Cardiac muscle cell (in vitro differentiated cells and primary cell): ENCODE data around the gene SLIT1. TPM values are rescaled to one million over a fixed set of nuclear protein-coding genes. Genes with fewer than 3 reads are reported as not detected.

Source experiments
- DNase-seq, 2 donors: peaks; one replicate each; pipeline versions ENCODE4 v3.0.0 to v3.0.0-alpha.2; 2010 to 2017; ENCODE audit warnings: low read depth in 1 of 2, low spot score in 1 of 2
- H3K27ac ChIP-seq: fragments of 200-600 bp; sonication (generic); 2 replicates; pipeline ENCODE4 v1.5.1; 2016
- H3K27me3 ChIP-seq: fragments of 200-600 bp; sonication (generic); 2 replicates; pipeline ENCODE4 v1.6.0; 2016; ENCODE audit warnings: control low read depth
- H3K36me3 ChIP-seq: fragments of 200-600 bp; sonication (generic); 2 replicates; pipeline ENCODE4 v1.5.1; 2016; ENCODE audit warnings: control low read depth
- H3K4me1 ChIP-seq: fragments of 200-600 bp; sonication (generic); 2 replicates; pipeline ENCODE4 v1.8.1; 2017; ENCODE audit warnings: low read depth, mild to moderate bottlenecking, mixed run types
- H3K4me3 ChIP-seq: fragments of 200-600 bp; sonication (generic); 2 replicates; pipeline ENCODE4 v1.5.1; 2016; ENCODE audit warnings: mild to moderate bottlenecking
- H3K9me3 ChIP-seq: fragments of 200-600 bp; sonication (generic); 2 replicates; pipeline ENCODE4 v1.5.1; 2017; ENCODE audit warnings: low read depth, mild to moderate bottlenecking, control low read depth
- CTCF ChIP-seq: IDR thresholded peaks from 2 replicates; pipeline ENCODE4 v1.5.1; 2012; ENCODE audit warnings: low read depth, mild to moderate bottlenecking, low read length
- polyA plus RNA-seq: library from polyadenylated mRNA; unstranded; fragments of >200 nt; fragmentation: Nextera tagmentation; extraction: Ambion mirVana; gene quantifications from 2 replicates; pipeline ENCODE4 v1.2.1, GENCODE V29; 2016
- total RNA-seq: library from RNA; depleted of rRNA; stranded (reverse); fragments of >200 nt; gene quantifications from 2 replicates; pipeline ENCODE4 v1.2.3, GENCODE V29; 2016

Gene SLIT1
- total and polyA plus RNA-seq, 2 experiments from 2014 or later, result 3.3 to 11.0 TPM

DNA sequence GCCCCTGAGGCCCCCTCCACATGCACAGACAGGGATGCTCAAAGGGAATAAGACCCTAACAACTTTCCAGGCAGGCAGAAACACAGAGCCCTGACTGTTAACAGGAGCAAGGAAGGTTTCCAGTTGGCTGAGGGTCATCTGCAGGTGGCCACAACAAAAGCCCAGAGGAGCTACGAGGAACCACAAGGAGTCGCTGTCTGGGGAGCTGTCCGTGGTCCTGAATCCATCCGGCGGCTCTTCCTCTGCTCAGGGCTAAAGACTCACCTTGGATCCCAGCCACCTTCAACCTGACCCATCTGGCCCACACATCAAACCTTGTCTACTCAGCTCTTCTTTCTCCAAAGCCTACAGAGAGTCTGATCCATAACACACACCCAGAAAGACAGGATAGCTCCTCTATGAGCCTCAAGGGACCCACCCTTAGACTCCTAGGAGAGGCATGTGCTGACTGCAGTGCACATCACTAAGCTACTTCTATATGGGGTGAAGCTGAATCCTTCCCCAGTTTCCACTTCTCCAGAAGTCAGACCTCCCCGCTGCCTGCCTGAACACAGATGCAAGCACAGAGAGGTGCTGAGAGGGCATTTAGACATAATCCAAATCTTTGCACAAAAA lies 104.0 kb downstream of the SLIT1 start:
- H3K4me1 ChIP-seq, result no peaks in the 10 kb centered on the region
- no peak overlapping the region for H3K27ac ChIP-seq
- peak; percentile 70 to 86 for DNase-seq
- no peak overlapping the region for H3K4me3 ChIP-seq
- no peaks in the 10 kb centered on the region for H3K36me3 ChIP-seq
- no peaks in the 10 kb centered on the region for H3K9me3 ChIP-seq
- H3K27me3 ChIP-seq, result peaks cover 2% of the 10 kb centered on the region
- peak; percentile 94 for TF ChIP-seq CTCF

- Histone ChIP-seq H3K27ac (no peak overlapping the region), H3K9me3 (no peaks in the 10 kb centered on the region), H3K4me3 (no peak overlapping the region), H3K27me3 (peaks cover 2% of the 10 kb centered on the region), H3K4me1 (no peaks in the 10 kb centered on the region), H3K36me3 (no peaks in the 10 kb centered on the region)
- no peak for TF ChIP-seq CTCF
- DNase-seq, result no peak
Measured at GRCh38 chr10:97080051-97080776, 105.5 kb downstream of the SLIT1 start.

DNA sequence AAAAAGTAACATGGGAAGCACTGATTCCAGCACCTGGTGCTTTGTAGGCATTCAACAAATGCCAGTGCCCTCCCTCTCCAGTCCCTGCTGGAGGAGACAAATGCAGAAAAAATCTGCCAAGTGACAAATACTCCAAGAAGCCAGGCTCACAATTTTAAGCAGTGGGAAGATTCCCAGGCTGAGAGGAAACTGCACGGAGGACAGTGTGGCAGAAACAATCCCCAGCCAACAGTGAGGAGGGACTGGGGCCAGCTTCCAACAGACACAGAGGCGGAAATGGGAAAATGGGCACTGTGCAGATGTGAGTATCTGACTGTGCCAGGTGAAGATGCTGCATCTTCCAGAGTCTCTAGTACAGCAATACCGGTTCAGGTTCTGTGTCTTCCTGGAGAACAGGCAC lies 106.3 kb downstream of the SLIT1 start:
- Histone ChIP-seq H3K4me3 (no peak overlapping the region), H3K9me3 (no peaks in the 10 kb centered on the region), H3K27ac (no peak overlapping the region), H3K27me3 (peaks cover 2% of the 10 kb centered on the region), H3K4me1 (no peaks in the 10 kb centered on the region), H3K36me3 (no peaks in the 10 kb centered on the region)
- TF ChIP-seq CTCF, result no peak
- DNase-seq, result no peak

GRCh38 chr10:97078938-97079445 lies 106.8 kb downstream of the SLIT1 start:
- Histone ChIP-seq H3K27ac (no peak overlapping the region), H3K4me1 (no peaks in the 10 kb centered on the region), H3K4me3 (no peak overlapping the region), H3K36me3 (no peaks in the 10 kb centered on the region), H3K9me3 (no peaks in the 10 kb centered on the region), H3K27me3 (peaks cover 2% of the 10 kb centered on the region)
- TF ChIP-seq CTCF, result no peak
- no peak for DNase-seq

GRCh38 chr10:97078261-97078937 lies 107.4 kb downstream of the SLIT1 start:
- Histone ChIP-seq H3K4me3 (no peak overlapping the region), H3K36me3 (no peaks in the 10 kb centered on the region), H3K27ac (no peak overlapping the region), H3K9me3 (no peaks in the 10 kb centered on the region), H3K27me3 (peaks cover 2% of the 10 kb centered on the region), H3K4me1 (no peaks in the 10 kb centered on the region)
- DNase-seq, result no peak
- no peak for TF ChIP-seq CTCF
